GM19438 (cell line): ENCODE measurements around the gene KIF9.
"Not testable (repeated sequence)": the region's sequence is repeated elsewhere in the genome, so short reads cannot be mapped to it uniquely, and the experiment has no call there.

Source experiments
- ATAC-seq: cut with Tn5 transposase; IDR thresholded peaks from one replicate; pipeline ENCODE4 v1.9.1; 2021; ENCODE audit warnings: low read depth; ENCODE audit not compliant: unreplicated experiment

KIF9 gene

DNA sequence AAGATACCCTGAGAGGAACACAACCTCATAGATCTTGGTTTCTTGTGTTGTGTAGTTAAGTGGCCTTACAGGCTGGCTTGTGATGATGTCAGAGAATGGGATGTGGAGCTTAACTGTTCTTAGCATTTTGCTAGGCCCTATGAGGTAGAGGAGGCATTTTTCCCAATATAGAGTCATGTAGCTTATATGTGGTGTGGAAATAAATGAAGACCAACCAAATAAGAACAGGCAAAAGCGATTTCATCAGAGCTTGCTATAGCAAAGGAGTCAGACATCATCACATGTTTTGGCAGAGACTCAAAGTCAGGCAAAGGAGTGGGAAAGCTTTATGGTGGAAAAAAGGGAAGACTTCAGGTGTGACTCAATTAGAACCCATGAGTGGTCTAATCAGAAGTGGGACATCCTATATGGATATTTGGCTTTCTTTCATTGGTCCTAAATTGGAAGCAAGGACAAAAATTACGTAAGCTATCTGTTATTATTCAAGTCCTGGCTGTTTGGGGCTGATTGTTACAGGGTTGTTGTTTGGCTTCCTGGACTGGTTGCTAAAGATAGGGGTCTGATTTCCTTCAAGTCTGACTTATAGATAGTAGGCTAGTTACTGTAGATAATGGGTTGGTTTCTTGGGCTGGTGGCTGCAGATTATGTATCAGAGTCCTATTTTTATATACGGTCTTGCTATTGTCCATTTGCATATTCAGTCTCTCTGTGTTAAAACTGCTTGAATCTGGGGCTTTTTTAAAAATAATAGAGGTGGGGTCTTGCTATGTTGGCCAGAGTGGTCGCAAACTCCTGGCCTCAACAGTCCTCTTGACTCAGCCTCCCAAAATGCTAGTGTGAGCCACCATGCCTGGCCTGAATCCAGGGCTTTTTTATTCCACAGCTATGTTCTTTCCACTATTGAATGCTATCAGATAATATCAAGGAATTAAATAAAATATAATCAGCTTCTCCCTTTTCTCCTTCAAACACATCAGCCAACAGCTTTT lies 88.4 kb downstream of the KIF9 start:
- ATAC-seq, result no peak

GRCh38 chr3:47186285-47186684 lies 96.3 kb downstream of the KIF9 start:
- no peak for ATAC-seq

DNA sequence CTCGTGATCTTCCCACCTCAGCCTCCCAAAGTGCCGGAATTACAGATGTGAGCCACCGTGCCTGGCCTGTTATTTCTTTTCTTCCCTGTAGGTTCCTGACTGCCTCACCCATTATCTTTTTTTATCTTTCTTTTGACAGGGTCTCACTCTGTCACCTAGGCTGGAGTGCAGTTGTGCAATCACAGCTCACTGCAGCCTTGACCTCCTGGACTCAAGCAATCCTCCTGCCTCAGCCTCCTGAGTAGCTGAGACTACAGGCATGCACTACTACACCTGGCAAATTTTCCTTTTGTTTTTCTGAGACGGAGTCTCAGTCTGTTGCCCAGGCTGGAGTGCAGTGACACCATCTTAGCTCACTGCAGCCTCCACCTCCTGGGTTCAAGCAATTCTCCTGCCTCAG lies 100.9 kb downstream of the KIF9 start:
- ATAC-seq, result not testable (repeated sequence)

DNA sequence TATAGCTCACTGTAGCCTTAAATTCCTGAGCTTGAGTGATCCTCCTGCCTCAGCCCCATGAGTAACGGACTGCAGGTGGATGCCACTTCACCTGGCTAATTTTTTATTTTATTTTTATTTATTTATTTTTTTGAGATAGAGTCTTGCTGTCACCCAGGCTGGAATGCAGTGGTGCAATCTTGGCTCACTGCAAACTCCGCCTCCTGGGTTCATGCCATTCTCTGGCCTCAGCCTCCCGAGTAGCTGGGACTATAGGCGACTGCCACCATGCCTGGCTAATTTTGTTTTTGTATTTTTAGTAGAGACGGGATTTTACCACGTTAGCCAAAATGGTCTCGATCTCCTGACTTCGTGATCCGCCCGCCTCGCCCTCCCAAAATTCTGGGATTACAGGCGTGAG lies 102.6 kb downstream of the KIF9 start:
- not testable (repeated sequence) for ATAC-seq
